Testis (tissue), 2 donors: ENCODE data around the gene CACNA1I.

Source experiments
- POLR2A ChIP-seq: fragments of 450-650 bp; IDR thresholded peaks from one replicate; pipeline ENCODE4 v1.6.1; 2017; ENCODE audit warnings: antibody characterized with exemption, mild to moderate bottlenecking, moderate library complexity
- TF ChIP-seq, protein P1 (sequence below), 3 experiments: fragments of 450-650 bp in 2 of 3; fragments of 200-600 bp in 1 of 3; sonication (generic) in 1 of 3; IDR thresholded peaks; one replicate each; pipeline ENCODE4 v1.5.1; 2016 to 2019; ENCODE audit warnings: antibody characterized with exemption in 3 of 3, mild to moderate bottlenecking in 2 of 3, moderate library complexity in 1 of 3

- TF ChIP-seq, protein P1, sequence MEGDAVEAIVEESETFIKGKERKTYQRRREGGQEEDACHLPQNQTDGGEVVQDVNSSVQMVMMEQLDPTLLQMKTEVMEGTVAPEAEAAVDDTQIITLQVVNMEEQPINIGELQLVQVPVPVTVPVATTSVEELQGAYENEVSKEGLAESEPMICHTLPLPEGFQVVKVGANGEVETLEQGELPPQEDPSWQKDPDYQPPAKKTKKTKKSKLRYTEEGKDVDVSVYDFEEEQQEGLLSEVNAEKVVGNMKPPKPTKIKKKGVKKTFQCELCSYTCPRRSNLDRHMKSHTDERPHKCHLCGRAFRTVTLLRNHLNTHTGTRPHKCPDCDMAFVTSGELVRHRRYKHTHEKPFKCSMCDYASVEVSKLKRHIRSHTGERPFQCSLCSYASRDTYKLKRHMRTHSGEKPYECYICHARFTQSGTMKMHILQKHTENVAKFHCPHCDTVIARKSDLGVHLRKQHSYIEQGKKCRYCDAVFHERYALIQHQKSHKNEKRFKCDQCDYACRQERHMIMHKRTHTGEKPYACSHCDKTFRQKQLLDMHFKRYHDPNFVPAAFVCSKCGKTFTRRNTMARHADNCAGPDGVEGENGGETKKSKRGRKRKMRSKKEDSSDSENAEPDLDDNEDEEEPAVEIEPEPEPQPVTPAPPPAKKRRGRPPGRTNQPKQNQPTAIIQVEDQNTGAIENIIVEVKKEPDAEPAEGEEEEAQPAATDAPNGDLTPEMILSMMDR (IDR thresholded peaks at IDR 0.05): no peak
- TF ChIP-seq POLR2A: no peak
Observed at GRCh38 chr22:39560127-39560526, 10.4 kb upstream of the CACNA1I start.
